ENCODE results near the gene TRIP10.

The TRIP10 gene

GRCh38 chr19:6730941-6731670 is 8.4 kb upstream of the TRIP10 start:
- in situ Hi-C loops (cut with HindIII; ENCODE audit: low pct_ligation_motif_present, low sequenced_read_pairs) = no loop called here

GRCh38 chr19:6731822-6732221 is 7.7 kb upstream of the TRIP10 start:
- in situ Hi-C loops (cut with HindIII; ENCODE audit: low pct_ligation_motif_present, low sequenced_read_pairs) = no loop called here
- Histone ChIP-seq H3K27me3 (replicated peaks) (no peaks in the 10 kb centered on the region), H3K27ac (no peak overlapping the region), H3K36me3 (replicated peaks) (peaks cover 9% of the 10 kb centered on the region), H3K4me3 (ENCODE audit: low read depth, low read length) (no peak overlapping the region)
- no peak for DNase-seq
- no peak for TF ChIP-seq CTCF (IDR thresholded peaks at IDR 0.05; ENCODE audit: low read depth, low read length, missing control alignments)

More at GRCh38 chr19:6730941-6731670, 8.4 kb upstream of the TRIP10 start:
- H3K27me3 ChIP-seq (replicated peaks) = no peaks in the 10 kb centered on the region
- no peak overlapping the region for H3K4me3 ChIP-seq (ENCODE audit: low read depth, low read length)
- TF ChIP-seq CTCF (IDR thresholded peaks at IDR 0.05; ENCODE audit: low read depth, low read length, missing control alignments) = no peak
- no peak for DNase-seq
- no peak overlapping the region for H3K27ac ChIP-seq
- H3K36me3 ChIP-seq (replicated peaks) = peaks cover 9% of the 10 kb centered on the region

GRCh38 chr19:6732803-6733337 is 6.6 kb upstream of the TRIP10 start:
- Histone ChIP-seq H3K4me3 (ENCODE audit: low read depth, low read length) (no peak overlapping the region), H3K27me3 (replicated peaks) (no peaks in the 10 kb centered on the region), H3K36me3 (replicated peaks) (peaks cover 9% of the 10 kb centered on the region), H3K27ac (no peak overlapping the region)
- no peak for DNase-seq
- TF ChIP-seq CTCF (IDR thresholded peaks at IDR 0.05; ENCODE audit: low read depth, low read length, missing control alignments) = no peak
- in situ Hi-C loops (cut with HindIII; ENCODE audit: low pct_ligation_motif_present, low sequenced_read_pairs) = no loop called here

- peaks cover 9% of the 10 kb centered on the region for H3K36me3 ChIP-seq (replicated peaks)
- in situ Hi-C loops (cut with HindIII; ENCODE audit: low pct_ligation_motif_present, low sequenced_read_pairs) = no loop called here
Observed at GRCh38 chr19:6733338-6734095, 6.0 kb upstream of the TRIP10 start.

GRCh38 chr19:6734096-6734696 is 5.3 kb upstream of the TRIP10 start:
- DNase-seq = no peak
- in situ Hi-C loops (cut with HindIII; ENCODE audit: low pct_ligation_motif_present, low sequenced_read_pairs) = no loop called here
- no peak overlapping the region for H3K27ac ChIP-seq
- H3K4me3 ChIP-seq (ENCODE audit: low read depth, low read length) = no peak overlapping the region
- no peak for TF ChIP-seq CTCF (IDR thresholded peaks at IDR 0.05; ENCODE audit: low read depth, low read length, missing control alignments)
- H3K36me3 ChIP-seq (replicated peaks) = peaks cover 9% of the 10 kb centered on the region
- H3K27me3 ChIP-seq (replicated peaks) = no peaks in the 10 kb centered on the region

More at GRCh38 chr19:6733338-6734095, 6.0 kb upstream of the TRIP10 start:
- Histone ChIP-seq H3K27me3 (replicated peaks) (no peaks in the 10 kb centered on the region), H3K27ac (no peak overlapping the region), H3K4me3 (ENCODE audit: low read depth, low read length) (no peak overlapping the region)
- TF ChIP-seq CTCF (IDR thresholded peaks at IDR 0.05; ENCODE audit: low read depth, low read length, missing control alignments) = peak; percentile 29
- DNase-seq = no peak

Measured in brain microvascular endothelial cell (primary cell).